B cell (primary cell): ENCODE data around the gene RUBCNL.

Experiments
- CTCF ChIP-seq: fragments of 200-600 bp; IDR thresholded peaks from one replicate; pipeline ENCODE4 v1.8.0; 2022; ENCODE audit warnings: antibody characterized with exemption, mild to moderate bottlenecking
- EZH2 ChIP-seq: IDR thresholded peaks from 2 replicates; pipeline ENCODE4 v1.6.1; 2012; ENCODE audit warnings: borderline replicate concordance, low read depth, mild to moderate bottlenecking, moderate library complexity, low read length; ENCODE audit not compliant: insufficient read depth, poor library complexity, severe bottlenecking

DNA sequence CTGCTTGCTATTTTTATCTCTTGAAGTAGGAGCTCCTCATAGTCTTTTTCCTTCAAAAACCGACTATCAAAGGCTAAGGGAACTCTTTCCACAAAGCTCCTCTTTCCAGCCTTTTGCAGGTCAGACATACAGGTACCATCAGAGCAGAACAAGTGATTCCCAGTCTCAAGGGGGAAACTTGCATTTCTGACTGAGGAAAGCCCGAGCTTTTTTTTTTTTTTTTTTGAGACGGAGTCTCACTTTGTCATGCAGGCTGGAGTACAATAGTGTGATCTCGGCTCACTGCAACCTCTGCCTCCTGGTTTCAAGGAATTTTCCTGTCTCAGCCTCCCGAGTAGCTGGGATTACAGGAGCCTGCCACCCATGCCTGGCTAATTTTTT is 32.0 kb downstream of the RUBCNL start:
- no peak for TF ChIP-seq CTCF
- TF ChIP-seq EZH2 = no peak
